Activated CD8-positive, alpha-beta memory T cell treated with anti-CD3 and anti-CD28 coated beads for 36 hours (primary cell): ENCODE results near the gene HASPIN. TPM values are rescaled to one million over a fixed set of nuclear protein-coding genes. Genes with fewer than 3 reads are reported as not detected.
"Not testable (repeated sequence)": the region's sequence is repeated elsewhere in the genome, so short reads cannot be mapped to it uniquely, and the experiment has no call there.

ENCODE experiments used
- CTCF ChIA-PET: fragments of 350-600 bp; sonication (Branson Sonifier 250); formaldehyde crosslinking; loops from one replicate; lab custom pipeline; 2021; ENCODE audit warnings: antibody characterized with exemption; lab: Charles Lee
- POLR2A ChIA-PET: fragments of 350-600 bp; sonication (Branson Sonifier 250); formaldehyde crosslinking; loops from one replicate; lab custom pipeline; 2021; ENCODE audit warnings: antibody characterized with exemption; lab: Charles Lee
- total RNA-seq, 2 experiments: library from RNA; stranded (reverse); gene quantifications; one replicate each; pipeline ENCODE4 v1.2.3, GENCODE V29; 2021

Gene HASPIN
- total RNA-seq, 2 experiments from 2014 or later, result 17.1 to 18.4 TPM

DNA sequence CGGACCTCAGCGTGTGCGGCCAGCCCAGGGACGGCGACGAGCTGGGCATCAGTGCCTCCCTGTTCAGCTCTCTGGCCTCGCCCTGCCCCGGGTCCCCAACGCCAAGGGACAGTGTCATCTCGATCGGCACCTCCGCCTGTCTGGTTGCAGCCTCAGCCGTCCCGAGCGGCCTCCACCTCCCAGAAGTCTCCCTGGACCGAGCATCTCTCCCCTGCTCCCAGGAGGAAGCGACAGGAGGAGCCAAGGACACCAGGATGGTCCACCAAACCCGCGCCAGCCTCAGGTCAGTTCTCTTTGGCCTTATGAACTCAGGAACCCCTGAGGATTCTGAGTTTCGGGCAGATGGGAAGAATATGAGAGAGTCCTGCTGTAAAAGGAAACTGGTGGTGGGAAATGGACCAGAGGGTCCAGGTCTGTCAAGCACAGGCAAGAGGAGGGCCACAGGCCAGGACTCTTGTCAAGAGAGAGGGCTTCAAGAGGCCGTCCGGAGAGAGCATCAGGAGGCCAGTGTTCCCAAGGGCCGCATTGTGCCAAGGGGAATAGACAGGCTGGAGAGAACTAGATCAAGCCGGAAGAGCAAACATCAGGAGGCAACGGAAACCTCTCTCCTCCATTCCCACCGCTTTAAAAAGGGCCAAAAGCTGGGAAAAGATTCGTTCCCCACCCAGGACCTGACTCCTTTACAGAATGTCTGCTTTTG is 825 bp downstream of the HASPIN start:
- ChIA-PET POLR2A (interaction anchor here (1.3 kb wide), 1 partner anchor 121 kb away, joined by 6 read pairs; the partner anchor contains the start of gene NCBP3), CTCF (interaction anchor here (0.7 to 2.9 kb wide), 4 partner anchors 13 to 103 kb away, joined by 3 to 17 read pairs (median 12); no protein-coding TSS in a partner anchor)

DNA sequence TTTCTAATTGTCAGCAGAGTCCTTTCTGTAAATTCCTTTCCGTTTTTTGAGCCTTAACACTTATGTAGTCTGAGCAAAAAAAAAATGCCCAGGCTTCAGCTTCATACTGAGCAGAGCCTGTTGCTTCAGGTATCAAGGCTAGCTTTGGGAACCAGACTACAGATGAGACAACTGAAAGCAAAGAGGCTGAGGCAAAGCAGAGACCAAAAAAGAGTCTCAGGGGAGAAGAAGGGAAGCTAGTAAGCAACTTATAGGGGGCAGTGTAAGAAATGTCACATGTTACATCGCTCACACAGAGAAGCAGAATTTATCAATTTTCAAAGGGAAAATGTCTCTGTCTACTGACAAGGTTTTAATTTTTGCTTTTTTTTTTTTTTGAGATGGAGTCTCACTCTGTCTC is 3.3 kb downstream of the HASPIN start:
- POLR2A ChIA-PET, result interaction anchor here (0.6 kb wide), 1 partner anchor 299 kb away, joined by 6 read pairs; no protein-coding TSS in a partner anchor

GRCh38 chr17:3728099-3728498 is 4.4 kb downstream of the HASPIN start:
- POLR2A ChIA-PET, result interaction anchor here (0.6 kb wide), 1 partner anchor 13 kb away, joined by 3 read pairs; no protein-coding TSS in a partner anchor
- CTCF ChIA-PET, result interaction anchor here (0.6 to 3.1 kb wide), 3 partner anchors 10 to 185 kb away, joined by 3 to 16 read pairs (median 3); no protein-coding TSS in a partner anchor

More for the DNA sequence above, 3.3 kb downstream of the HASPIN start:
- CTCF ChIA-PET, result interaction anchor here (1.3 to 3.1 kb wide), 2 partner anchors 11 to 43 kb away, joined by 3 to 16 read pairs; no protein-coding TSS in a partner anchor

DNA sequence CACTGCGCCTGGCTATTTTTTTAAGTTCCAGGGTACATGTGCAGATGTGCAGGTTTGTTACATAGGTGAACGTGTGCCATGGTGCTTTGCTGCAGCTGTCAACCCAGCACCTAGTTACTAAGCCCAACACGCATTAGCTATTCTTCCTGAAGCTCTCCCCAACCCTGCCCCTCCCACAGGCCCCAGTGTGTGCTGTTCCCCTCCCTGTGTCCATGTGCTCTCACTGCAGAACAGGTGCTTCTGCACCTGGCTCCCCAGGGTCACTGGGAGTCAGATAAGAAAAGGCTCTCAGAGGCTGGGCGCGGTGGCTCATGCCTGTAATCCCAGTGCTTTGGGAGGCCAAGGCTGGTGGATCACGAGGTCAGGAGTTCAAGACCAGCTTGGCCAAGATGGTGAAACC is 6.2 kb downstream of the HASPIN start:
- ChIA-PET CTCF (interaction anchor here (1.3 to 3.1 kb wide), 2 partner anchors 8 to 99 kb away, joined by 3 to 16 read pairs; no protein-coding TSS in a partner anchor), POLR2A (no interaction called here)

GRCh38 chr17:3730881-3731429 is 7.3 kb downstream of the HASPIN start:
- CTCF ChIA-PET, result no interaction called here
- POLR2A ChIA-PET, result no interaction called here

- POLR2A ChIA-PET, result no interaction called here
These were observed 8.5 kb downstream of the HASPIN start for GRCh38 chr17:3732210-3732621.

GRCh38 chr17:3734911-3735276 is 11.2 kb downstream of the HASPIN start:
- CTCF ChIA-PET, result interaction anchor here (0.6 to 9.0 kb wide), 8 partner anchors 9 to 729 kb away, joined by 3 to 111 read pairs (median 4); no protein-coding TSS in a partner anchor

More at GRCh38 chr17:3732210-3732621, 8.5 kb downstream of the HASPIN start:
- CTCF ChIA-PET, result interaction anchor here (9.0 kb wide), 1 partner anchor 95 kb away, joined by 111 read pairs; no protein-coding TSS in a partner anchor

GRCh38 chr17:3735515-3735914 is 11.8 kb downstream of the HASPIN start:
- ChIA-PET POLR2A (no interaction called here), CTCF (interaction anchor here (0.9 to 9.0 kb wide), 6 partner anchors 9 to 127 kb away, joined by 3 to 111 read pairs (median 6); no protein-coding TSS in a partner anchor)

More at GRCh38 chr17:3734911-3735276, 11.2 kb downstream of the HASPIN start:
- POLR2A ChIA-PET, result not testable (repeated sequence)

GRCh38 chr17:3738562-3739295 is 15.0 kb downstream of the HASPIN start:
- ChIA-PET CTCF (interaction anchor here (1.1 to 9.0 kb wide), 23 partner anchors 10 to 146 kb away, joined by 3 to 111 read pairs (median 8); partner anchors contain the start of genes HASPIN and NCBP3), POLR2A (interaction anchor here (0.6 to 1.0 kb wide), 3 partner anchors 58 to 990 kb away, joined by 3 to 4 read pairs (median 4); no protein-coding TSS in a partner anchor)

DNA sequence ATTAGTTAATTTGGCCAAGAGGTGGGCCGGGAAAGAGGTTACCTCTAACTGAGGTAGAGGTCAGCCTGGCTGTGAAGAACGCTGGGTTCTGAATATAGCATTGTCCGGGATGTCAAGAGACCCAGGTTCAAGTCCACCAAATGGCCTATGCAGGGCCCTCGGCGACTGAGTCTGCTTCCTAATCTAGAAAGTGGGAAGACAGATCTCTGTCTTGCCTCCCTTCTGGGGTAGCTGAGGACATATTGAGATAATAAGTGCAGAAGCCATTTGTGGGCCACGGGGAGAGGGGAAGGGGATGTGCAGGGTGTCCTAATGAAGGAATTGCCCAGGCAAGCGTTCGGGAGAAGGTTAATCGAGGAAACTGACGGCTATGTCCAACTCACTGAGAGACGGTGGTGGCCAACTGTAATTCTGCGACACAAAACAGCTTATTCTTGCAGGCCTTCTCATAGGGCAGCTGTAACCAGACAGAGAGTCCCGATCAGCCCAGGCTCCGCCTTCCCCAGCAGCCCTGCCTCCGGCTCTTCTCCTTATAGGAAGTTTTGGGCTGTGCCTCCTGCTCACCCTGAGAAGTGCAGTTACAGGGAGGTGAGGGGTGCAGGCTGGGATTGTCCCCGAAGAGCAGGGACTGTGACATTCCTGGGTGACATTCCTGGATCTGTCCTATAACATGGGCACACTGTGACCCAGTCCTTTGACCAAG is 15.9 kb downstream of the HASPIN start:
- ChIA-PET CTCF (interaction anchor here (1.5 to 9.0 kb wide), 6 partner anchors 15 to 106 kb away, joined by 5 to 111 read pairs (median 14); partner anchors contain the start of genes HASPIN and NCBP3), POLR2A (interaction anchor here (0.6 to 1.0 kb wide), 2 partner anchors 57 to 989 kb away, joined by 3 to 4 read pairs; no protein-coding TSS in a partner anchor)

GRCh38 chr17:3740611-3741073 is 16.9 kb downstream of the HASPIN start:
- CTCF ChIA-PET, result interaction anchor here (0.7 to 9.0 kb wide), 8 partner anchors 18 to 105 kb away, joined by 3 to 111 read pairs (median 6); partner anchors contain the start of genes HASPIN and NCBP3
- POLR2A ChIA-PET, result interaction anchor here (0.6 to 1.1 kb wide), 6 partner anchors 12 to 107 kb away, joined by 3 to 19 read pairs (median 6); no protein-coding TSS in a partner anchor

DNA sequence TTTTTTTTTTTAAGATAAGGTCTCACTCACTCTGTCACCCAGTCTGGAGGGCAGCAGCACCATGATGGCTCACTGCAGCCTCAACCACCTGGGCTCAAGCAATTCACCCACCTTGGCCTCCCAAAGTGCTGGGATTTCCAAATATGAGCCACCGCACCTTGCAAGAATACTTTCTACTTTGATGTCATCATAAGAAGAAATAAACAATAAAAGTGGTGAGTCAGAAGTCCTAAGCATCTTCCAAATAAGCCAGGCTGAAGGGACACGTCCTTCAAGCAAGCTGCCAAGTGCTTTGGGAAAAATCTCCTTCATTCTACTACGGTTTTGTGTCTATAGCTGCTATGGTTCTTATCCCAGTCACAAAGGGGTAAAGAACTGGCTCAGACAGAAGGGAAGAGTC is 20.3 kb downstream of the HASPIN start:
- CTCF ChIA-PET, result interaction anchor here (1.3 kb wide), 1 partner anchor 83 kb away, joined by 3 read pairs; no protein-coding TSS in a partner anchor
- POLR2A ChIA-PET, result no interaction called here

DNA sequence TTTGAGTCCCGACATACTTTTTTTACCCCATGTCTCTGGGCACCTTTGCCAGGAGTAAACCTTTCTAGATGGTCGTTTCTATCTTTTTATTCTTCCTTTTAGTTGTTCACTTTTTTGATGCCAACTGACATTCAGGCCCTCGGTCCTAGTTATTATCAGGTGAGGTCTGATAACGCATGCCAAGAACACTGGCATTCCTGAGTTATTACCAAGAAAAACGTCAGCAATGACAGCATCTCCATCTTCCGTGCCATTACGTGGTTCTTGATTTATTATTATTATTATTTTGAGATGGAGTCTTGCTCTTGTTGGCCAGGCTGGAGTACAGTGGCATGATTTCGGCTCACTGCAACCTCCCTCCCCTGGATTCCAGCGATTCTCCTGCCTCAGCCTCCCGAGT is 21.4 kb downstream of the HASPIN start:
- ChIA-PET POLR2A (no interaction called here), CTCF (no interaction called here)

- POLR2A ChIA-PET, result no interaction called here
- CTCF ChIA-PET, result interaction anchor here (1.1 to 5.5 kb wide), 2 partner anchors 10 to 47 kb away, joined by 3 to 29 read pairs; no protein-coding TSS in a partner anchor
These were observed 24.1 kb downstream of the HASPIN start for GRCh38 chr17:3747805-3748204.

DNA sequence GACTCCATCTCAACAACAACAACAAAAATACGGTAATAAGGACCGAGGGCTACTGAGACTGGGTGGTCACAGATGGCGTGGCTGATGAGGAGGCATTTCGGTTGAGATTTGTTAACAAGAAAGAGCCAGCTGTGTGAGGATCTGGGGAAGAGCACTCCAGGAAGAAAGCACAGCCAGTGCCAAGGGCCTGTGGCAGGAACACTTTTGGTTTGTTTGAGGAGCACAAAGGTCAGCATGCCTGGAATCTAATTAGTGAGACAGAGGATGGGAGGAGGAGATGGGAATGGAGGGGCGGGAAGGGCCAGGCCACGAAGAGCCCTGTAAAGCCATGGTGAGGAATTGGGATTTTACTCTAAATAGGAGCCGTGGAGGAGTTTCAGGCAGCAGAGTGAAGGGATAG is 24.9 kb downstream of the HASPIN start:
- ChIA-PET CTCF (interaction anchor here (0.9 to 5.5 kb wide), 2 partner anchors 11 to 33 kb away, joined by 3 to 29 read pairs; no protein-coding TSS in a partner anchor), POLR2A (no interaction called here)

DNA sequence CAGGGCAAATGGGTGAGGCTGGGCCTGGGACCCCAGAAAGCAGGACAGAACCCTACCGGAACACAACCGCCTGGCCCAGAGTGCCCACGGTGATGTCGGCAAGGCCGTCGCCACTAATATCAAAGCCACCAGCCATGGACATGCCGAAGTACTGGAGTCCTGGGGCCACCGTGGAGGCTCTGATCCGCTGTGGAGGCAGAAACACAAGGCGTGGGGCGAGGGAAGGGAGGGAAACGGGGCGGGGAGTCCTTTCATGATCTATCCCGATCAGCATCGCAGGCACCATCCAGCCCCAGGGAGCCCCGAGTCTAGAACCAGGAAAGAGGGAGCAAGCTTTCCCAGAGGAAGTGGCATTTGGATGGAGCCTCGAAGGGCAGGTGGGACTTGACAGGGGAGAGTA is 26.6 kb downstream of the HASPIN start:
- CTCF ChIA-PET, result interaction anchor here (0.9 to 5.5 kb wide), 4 partner anchors 12 to 77 kb away, joined by 3 to 29 read pairs (median 4); no protein-coding TSS in a partner anchor
- POLR2A ChIA-PET, result no interaction called here

DNA sequence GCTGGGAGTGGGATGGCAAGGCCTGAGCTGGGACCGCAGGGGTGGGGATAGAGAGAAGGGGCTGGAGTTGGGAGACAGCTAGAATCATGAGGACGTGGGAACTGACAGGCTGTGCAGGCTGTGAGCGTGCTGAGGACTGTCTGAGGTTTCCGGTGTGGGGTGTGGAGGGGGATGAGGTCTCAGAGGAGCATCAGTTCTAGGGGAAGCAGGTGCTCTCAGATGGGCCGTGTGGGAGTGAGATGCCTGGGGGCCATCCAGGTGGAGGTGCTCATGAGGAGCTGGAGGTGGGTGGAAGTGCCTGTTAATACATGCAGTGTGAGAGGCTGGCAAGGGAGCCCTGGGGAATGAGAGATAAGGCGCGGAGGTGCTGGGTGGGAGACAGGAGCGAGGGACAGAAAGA is 27.2 kb downstream of the HASPIN start:
- CTCF ChIA-PET, result interaction anchor here (1.5 to 5.5 kb wide), 2 partner anchors 13 to 19 kb away, joined by 3 to 29 read pairs; no protein-coding TSS in a partner anchor
- POLR2A ChIA-PET, result no interaction called here
